Activated CD4-positive, CD25-positive, alpha-beta regulatory T cell treated with anti-CD3 and anti-CD28 coated beads, Interleukin-2, amount 50 U/mL, for 72 hours (primary cell): Measurements from ENCODE around the gene RETREG1.
"Not testable (repeated sequence)": the region's sequence is repeated elsewhere in the genome, so short reads cannot be mapped to it uniquely, and the experiment has no call there.

Source experiments
- DNase-seq: peaks from one replicate; pipeline ENCODE4 v3.0.0; 2021

RETREG1 gene

GRCh38 chr5:16615741-16616535 lies 859 bp downstream of the RETREG1 start:
- no peak for DNase-seq

DNA sequence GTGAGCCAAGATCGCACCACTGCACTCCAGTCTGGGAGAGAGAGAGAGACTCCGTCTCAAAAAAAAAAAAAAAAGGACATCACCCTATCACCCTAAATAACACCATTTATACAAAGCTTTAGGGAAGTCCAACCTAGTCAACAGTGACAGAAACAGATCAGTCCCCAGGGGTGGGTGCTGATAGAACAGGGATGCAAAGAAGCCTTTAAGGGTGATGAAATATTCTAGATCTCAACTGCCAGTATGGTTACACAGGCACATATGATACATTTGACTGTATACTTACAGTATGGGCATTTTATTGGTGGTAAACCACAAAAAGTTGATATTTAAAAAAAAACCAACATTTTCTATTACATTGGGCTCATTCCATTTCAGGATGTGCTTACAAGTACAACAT lies 4.8 kb downstream of the RETREG1 start:
- DNase-seq: no peak

DNA sequence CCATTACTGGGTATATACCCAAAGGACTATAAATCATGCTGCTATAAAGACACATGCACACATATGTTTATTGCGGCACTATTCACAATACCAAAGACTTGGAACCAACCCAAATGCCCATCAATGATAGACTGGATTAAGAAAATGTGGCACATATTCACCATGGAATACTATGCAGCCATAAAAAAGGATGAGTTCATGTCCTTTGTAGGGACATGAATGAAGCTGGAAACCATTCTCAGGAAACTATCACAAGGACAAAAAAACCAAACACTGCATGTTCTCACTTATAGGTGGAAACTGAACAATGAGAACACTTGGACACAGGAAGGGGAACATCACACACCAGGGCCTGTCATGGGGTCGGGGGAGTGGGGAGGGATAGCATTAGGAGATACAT lies 5.9 kb downstream of the RETREG1 start:
- DNase-seq: not testable (repeated sequence)

DNA sequence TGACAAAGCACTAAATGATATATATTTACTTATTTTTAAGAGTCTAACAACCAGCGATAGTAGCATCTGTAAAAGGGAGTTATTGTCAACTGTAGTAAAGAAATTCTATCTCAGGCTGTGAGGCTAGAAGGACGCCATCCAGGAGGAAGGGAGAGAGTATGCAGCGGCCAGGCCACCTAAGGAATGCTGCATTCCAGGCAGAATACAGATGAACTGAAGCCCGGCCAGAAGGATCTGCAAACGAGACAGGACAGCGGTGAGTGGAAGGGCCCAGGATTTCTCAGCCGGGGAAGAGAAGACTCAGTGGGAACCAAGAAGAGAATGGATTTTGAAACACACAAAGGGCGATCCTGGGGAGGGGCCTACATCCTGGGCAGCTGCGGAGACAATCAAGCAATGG lies 7.4 kb downstream of the RETREG1 start:
- no peak for DNase-seq

GRCh38 chr5:16606628-16607027 lies 10.2 kb downstream of the RETREG1 start:
- DNase-seq: no peak

GRCh38 chr5:16603701-16604100 lies 13.1 kb downstream of the RETREG1 start:
- no peak for DNase-seq

DNA sequence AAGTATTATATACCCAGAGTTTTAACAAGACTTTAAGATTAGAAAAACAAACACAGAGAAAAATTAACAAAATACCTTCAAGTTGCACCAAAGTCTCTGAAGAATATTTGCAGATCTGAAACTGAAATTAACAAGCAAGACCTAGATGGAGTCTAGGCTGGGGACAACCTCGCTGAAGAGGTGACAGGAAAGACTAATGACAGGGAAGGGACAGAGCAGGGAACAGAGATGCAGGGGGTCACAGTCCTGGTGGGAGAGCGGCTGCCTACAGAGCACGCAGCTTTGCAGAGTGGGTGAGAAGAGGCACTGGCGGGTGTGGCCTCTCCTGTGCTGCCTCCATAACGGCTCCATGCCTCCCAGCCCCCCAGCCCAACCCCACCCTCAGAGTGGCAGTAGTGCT lies 13.5 kb downstream of the RETREG1 start:
- DNase-seq: no peak

- no peak for DNase-seq
These were observed 14.6 kb downstream of the RETREG1 start for GRCh38 chr5:16602182-16602581.

DNA sequence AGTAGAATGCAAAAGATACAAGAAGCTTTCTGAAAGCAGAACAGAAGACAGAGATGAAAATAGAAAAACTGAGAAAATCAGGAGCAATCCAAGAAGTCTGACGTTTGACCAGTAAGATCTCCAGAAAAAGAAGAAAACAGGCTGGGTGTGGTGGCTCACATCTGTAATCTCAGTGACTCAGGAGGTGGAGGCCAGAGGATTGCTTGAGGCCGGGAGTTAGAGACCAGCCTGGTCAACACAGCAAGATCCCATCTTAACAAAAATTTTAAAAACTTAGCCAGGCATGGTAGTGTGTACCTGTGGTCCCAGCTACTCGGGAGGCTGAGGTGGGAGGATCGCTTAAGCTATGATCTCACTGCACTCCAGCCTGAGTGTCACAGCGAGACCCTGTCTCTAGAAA lies 15.9 kb downstream of the RETREG1 start:
- DNase-seq: no peak

- no peak for DNase-seq
These were observed 16.4 kb downstream of the RETREG1 start for GRCh38 chr5:16600397-16600796.

- DNase-seq: no peak
These were observed 18.7 kb downstream of the RETREG1 start for GRCh38 chr5:16597946-16598694.

- no peak for DNase-seq
These were observed 20.2 kb downstream of the RETREG1 start for GRCh38 chr5:16596581-16596940.

GRCh38 chr5:16595881-16596580 lies 20.8 kb downstream of the RETREG1 start:
- no peak for DNase-seq

DNA sequence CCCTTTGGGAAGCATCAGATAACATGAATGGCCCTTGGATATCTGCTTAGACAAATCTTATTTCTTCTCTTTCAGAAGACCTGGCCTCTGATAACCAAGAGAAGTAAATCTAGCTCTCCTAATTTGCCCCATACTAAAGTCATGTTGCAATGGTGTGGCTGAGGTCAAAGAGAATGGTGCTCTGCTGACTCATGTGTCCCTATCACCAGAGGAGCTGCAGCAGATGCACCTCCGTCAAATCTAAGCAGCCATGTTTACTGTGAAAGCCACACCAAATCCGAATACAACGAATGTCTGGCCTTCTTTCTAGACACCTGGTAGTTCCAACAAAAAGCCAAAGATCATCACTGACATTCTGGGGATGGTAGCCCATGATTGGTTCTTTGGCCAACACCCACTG lies 23.2 kb downstream of the RETREG1 start:
- DNase-seq: no peak

DNA sequence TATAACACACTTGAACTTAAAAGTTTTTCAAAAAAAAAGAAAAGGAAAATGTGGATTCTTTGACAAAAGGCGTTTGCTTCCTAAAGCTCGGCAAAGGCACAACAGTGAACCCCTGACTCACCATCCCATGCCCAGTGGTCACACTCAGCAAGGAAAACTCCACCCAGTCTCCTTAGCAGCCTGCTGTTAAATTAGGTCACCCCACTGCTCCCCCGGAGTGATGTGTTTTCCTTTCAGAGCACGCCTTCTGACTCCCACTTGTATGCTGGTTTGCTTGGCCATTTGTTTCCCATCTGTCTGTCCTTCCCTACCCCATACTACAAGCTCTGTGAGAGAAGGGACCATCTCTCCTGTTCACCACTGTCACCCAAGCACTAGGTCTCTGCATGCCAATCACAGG lies 23.8 kb downstream of the RETREG1 start:
- no peak for DNase-seq

DNA sequence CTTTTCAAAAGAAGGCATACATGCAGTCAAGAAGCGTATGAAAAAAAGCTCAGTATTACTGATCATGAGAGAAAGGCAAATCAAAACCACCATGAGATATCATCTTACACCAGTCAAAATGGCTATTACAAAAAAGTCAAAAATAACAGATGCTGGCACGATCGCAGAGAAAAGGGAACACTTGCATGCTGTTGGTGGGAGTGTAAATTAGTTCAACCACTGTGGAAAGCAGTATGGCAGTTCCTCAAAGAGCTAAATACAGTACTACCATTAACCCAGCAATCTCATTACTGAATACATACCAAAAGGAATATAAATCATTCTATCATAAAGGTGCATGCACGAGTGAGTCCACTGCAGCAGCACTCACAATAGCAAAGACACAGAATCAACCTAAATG lies 24.5 kb downstream of the RETREG1 start:
- no peak for DNase-seq

GRCh38 chr5:16590685-16591084 lies 26.1 kb downstream of the RETREG1 start:
- DNase-seq: no peak

- no peak for DNase-seq
These were observed 27.1 kb downstream of the RETREG1 start for GRCh38 chr5:16589658-16590057.

DNA sequence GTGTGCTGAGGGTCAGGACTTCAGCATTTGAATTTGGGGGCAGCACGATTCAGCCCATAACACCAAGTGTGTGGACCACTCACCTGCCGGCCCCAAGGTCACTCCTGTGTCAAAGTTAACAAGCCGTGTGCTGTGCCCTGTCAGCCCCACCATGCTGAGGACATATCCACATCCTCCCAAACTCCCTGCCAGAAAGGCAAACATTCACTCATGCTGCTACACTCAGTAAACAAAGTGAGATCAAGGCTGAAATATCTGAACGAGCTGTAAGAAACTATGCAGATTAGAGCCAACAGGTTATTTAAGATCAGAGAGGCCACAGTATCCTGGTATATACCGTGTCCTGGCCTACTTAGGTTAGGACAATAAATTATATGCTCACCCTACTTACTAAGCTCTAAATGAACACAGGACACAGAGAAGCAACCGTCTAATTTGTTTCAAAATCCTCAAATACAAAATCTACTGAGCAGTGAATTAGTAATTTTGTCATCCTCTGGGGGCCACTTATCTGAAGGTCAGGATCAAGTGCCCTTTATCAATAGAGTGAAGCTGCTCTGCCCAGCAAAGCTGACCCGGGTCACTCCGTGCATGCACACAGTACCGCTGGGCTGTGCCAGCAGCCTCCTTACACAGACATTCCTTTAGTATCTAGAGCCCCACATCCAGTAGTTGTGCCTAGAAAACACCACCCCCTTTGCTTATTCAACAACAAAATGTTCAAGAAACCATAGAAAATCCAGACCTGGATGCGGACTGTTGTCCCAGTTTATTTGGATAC lies 28.2 kb downstream of the RETREG1 start:
- DNase-seq: no peak

- no peak for DNase-seq
These were observed 30.2 kb downstream of the RETREG1 start for GRCh38 chr5:16586556-16586955.

DNA sequence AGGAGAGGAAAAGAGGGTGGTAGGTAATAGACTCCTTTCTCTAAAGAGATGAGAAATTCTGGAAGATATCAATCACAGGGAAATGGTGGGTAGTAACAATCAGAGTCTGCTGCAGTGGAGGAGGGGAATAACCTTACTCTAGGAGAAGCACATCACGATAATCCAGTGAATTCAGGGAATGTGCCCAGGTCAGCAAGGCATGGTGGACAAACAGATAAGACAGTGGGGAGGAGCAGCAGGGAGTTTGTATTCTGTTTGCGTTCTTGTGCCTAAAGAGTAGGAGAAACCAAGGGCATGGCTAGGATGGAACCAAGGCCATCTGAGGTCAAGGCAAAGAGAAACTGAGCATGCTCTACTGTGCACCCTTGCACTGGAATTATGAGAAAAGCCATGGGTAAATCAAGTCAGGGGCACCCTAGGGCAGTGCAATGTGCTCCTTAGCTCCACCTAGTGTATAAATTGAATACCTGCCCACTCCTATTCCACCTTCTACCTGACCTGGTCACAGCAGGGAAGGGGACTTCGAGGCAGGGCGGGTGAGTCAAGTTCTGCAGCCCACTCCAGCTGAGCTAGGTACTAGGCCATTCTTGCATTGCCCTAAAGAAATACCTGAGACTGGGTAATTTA lies 31.6 kb downstream of the RETREG1 start:
- DNase-seq: no peak

DNA sequence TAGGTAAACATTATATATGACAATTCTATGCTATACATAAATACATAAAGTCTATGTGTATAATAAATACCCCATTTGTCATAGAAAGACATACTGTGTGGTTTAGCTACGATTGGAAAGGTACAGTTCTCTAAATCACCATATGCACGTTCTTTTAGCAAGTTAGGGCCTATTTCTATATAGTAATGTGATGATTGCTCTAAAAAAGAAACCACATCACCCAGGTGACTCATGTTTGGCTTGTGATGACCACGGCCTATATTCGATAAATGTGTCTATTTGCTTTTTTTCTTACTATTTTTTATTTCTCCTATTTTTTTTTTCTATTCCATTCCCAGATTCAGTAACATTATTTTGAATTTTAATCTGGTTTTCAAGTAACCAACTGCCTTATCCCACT lies 34.7 kb downstream of the RETREG1 start:
- DNase-seq: no peak

DNA sequence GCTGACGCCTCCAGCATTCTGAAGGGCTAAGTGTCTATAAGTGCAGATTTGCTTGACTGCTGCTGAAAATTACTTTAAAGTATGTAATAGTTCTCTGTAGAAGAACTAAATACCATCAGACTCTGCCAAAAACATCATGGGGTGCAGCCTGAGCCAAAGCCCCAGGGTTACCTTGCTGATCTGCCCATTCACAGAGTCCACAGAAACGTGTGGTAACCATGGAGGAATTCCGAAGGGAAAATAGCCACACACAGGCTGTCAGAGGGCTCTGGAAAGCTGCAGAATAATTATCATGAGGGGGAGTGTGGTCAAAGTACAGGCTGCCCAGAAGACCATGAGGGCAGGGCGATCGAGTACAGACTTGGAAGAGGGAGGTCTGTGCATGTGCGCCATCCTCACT lies 36.4 kb downstream of the RETREG1 start:
- no peak for DNase-seq
